Measurements from ENCODE around the gene SLC2A4RG.

- TF ChIP-seq CTCF (IDR thresholded peaks at IDR 0.05 in 8 of 11, conservative IDR thresholded peaks at IDR 0.05 in 3 of 11): no peak
- TF ChIP-seq POLR2A (IDR thresholded peaks at IDR 0.05): no peak
- TF ChIP-seq POLR2AphosphoS5 (IDR thresholded peaks at IDR 0.05): no peak
Measured at GRCh38 chr20:63789836-63790571, 50.4 kb downstream of the SLC2A4RG start.

Measured in spleen (tissue), 7 donors.